HG03460 (cell line): Measurements from ENCODE around the gene POMC.
"Not testable (repeated sequence)": the region's sequence is repeated elsewhere in the genome, so short reads cannot be mapped to it uniquely, and the experiment has no call there.

ENCODE experiments used
- ATAC-seq: cut with Tn5 transposase; IDR thresholded peaks from one replicate; pipeline ENCODE4 v1.9.1; 2021; ENCODE audit not compliant: unreplicated experiment

The POMC gene

DNA sequence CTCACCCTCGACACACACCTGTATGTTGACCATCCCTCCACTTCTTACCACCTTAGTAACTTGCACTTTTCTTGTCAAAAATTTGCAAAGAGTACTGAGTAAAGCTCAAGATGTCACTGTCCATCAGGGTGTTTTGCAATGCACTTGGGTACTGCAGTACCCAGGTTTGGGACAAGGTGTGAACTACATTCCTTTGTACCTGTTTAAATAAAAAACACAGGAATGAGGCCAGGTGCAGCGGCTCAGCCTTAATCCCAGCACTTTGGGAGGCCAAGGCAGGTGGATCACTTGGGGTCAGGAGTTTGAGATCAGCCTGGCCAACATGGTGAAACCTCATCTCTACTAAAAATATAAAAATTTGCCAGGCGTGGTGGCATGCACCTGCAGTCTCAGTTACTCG is 27.8 kb downstream of the POMC start:
- ATAC-seq: not testable (repeated sequence)

DNA sequence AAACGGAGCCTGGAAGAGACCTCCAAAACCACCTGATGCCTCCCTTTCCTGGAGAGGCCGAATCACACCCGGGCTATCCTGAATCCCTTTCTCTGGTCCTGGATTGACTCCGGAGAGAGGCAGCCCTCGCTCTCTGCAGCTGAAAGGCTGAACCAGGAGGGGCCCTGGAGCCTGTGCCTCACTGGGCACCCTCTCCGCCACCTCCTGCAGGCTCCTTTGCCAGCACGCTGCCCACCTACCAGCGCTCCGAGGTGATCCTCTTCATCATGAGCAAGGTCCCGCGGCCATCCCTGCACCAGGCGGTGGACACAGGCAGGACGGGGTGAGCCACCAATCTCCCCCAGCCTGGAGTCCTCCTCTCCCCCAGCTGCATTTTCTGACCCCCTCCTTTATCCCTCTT is 35.7 kb downstream of the POMC start:
- ATAC-seq: no peak

DNA sequence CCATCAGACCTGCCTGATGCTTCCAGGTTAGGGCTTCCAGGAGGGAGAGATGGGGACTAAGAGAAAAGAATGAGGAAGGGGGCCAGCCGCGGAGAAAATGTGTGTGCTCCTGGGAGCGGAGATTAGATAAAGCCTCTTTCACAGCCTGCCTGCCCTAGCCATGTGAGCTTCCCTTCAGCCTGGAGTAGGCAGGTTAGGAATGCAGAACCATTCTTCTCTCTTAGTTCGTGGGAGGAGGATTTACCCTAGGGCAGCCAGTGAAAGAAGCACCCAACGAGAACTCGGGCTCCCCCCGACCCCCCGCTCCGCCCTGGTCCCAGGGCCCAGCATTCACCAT is 36.1 kb downstream of the POMC start:
- no peak for ATAC-seq

DNA sequence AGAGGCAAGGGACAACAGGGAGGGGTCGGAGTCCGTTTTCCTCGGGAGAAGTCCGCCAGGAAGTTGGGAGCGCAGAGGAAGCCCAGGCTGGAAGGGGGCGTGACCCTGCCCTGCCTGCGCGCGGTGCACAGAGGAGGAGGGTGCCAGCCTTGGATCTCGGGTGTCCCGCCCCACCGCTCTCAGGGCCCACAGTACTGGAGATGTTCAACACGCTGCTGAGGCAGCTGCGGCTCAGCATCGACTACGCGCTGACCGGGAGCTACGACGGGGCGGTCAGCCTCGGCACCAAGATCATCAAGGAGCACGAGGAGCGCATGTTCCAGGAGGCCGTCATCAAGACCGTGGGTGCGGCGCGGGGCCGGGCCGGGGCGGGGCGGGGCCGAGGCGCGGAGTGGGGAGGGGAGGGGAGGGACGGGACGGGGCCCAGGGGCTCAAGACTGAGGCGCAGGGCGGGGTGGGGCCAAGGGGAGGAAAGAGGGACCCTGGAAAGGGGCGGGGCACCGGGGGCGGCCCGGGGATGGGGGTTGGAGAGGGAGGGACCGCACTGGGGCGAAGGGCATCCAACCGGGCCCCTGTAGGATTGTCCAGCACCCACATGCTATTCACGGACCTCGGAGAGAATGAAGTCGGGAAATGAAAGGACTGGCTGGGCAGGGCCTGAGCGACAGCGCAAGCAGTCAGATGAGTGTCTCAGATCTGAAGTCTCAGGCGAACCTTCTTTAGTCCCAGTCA is 36.6 kb downstream of the POMC start:
- no peak for ATAC-seq

DNA sequence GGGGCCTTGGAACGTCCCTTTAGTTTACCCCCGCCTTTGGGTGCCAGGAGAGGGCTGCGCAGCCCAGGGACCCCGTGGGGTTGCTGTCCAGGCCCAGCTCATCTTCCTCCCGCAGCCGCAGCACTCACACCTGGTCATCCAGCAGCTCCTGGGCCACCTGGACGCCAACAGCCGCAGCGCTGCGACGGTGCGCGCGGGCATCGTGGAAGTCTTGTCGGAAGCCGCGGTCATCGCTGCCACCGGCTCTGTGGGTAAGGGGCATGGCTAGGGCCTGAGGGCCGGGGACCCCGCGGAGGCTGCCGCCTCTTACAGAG is 37.2 kb downstream of the POMC start:
- no peak for ATAC-seq

DNA sequence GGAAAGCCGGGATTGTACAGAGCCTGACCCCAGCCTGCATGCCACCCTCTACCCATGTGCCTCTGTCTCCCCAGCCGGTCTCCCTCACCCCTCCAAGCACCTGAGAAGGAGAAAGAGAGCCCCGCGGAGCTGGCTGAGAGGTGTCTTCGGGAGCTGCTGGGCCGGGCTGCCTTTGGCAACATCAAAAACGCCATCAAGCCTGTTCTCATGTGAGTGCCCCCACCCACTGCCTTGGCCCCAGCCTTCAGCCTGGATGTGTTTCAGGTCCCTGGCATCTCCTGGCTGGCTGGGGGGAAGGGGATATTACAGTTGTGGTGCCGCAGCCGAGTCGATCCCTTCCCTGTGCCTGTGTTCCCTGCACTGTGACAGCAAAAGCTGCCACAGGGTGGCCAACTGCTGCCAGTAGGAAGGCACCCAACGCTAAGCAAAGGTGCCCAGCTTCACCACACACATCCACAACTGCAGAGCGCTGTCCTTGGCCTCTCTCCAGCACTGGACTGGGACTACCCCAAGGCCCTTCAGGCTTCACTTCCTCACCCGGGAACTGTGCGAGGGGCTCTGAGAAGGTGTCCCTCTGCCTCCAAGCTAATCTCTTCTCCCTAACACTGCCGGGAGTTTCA is 38.4 kb downstream of the POMC start:
- no peak for ATAC-seq

DNA sequence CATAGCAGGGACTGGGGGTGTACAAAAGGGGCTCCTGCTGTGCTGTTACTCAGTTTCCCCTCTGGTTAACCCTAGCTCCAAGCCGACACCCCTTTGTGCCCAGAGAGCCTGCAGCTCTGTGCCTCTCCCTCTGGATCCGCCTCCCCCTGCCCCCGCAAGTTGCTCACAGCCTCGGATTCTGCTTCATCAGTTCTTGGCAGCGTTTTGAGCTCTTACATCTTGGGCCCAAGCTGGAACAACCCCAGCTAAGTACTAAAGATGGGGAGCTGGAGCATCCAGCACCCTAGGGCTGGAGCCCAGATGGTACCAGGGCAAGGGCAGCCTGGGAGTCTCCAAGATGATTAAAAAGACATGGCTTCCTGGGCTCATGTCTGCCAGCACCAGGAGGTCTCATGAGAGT is 40.7 kb downstream of the POMC start:
- no peak for ATAC-seq

DNA sequence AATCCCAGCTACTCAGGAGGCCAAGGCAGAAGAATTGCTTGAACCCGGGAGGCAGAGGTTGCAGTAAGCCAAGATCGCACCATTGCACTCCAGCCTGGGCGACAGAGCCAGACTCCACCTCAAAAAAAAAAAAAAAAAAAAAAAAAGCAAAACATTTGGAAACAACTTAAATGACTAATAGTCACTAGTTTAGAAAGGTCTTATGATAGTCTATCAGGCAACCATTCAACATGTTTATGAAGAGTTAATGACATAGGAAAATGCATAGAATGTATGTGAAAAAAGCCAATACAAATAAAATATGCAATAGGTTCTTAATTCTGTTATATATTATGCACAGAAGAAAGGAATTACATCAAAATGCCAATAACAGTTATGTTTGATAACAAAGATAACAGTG is 41.3 kb downstream of the POMC start:
- ATAC-seq: not testable (repeated sequence)

DNA sequence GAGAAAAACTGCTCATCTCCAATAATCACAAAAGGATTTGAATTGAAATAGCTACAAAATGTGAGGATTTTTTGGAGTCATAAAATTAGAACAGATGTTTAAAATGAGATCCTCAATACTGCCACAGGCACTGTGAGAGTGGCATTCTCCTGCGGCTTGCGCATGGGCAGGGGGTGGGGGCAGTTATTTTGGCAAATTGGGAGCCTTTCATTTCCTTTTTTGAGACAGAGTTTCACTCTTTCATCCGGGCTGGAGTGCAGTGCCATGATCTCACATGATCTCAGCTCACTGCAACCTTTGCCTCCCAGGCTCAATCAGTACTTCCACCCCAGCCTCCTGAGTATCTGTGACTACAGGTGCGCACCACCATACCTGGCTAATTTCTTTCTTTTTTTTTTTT is 42.4 kb downstream of the POMC start:
- no peak for ATAC-seq

DNA sequence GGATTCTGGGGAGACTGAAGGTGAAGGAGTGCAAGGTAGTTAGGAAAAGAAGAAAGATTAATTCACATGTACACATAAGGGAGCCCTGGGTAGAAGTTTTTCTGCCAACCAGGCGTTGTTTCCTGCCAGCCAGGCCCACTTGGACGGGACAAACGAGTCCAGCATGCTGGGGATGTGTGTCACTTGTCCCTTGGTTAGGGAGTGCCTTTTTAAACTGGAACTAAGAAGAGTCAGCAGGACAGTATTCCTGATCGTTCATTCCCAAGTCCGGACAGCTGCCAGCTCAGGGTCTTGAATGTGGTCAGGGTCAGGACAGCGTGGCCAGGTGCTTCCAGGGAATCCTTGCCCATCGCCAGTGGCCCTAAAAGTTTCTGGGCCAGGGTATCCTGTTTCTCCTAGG is 43.2 kb downstream of the POMC start:
- no peak for ATAC-seq

DNA sequence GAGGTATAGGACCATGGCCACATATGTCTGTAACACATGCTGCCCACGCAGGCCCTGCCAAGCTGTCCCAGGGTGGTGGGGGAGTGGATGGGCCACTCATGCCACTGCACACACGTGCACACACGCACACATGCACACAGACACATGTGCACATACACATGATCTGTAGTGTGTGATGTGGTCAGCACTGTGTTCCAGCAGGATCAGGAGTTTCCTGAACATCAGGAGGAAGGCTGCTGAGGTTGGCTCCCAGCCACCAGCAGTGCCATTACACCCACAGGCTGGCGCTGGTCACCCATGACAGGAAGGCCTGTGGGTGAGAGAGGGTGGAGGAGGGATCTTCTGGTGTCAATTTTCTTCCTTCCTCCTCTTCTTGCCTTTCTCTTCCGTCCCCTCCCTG is 44.7 kb downstream of the POMC start:
- no peak for ATAC-seq

DNA sequence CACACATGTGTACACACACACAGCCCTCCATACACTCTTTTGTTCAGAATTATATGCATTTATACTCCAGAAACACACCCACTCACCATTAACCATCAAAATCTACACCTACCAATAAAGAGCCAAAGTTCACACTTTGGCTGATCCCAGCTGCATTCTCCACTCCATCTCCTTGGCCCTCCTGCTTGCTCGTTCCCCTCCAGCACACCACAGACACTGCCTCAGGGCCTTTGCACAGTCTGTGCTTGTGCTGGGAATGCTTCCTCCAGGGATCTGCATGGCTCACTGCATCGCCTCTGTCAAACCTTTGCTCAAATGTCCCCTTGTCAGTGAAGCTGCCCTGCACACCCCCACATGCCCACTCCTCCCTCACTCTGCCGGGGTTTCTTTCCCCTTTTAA is 46.0 kb downstream of the POMC start:
- no peak for ATAC-seq

DNA sequence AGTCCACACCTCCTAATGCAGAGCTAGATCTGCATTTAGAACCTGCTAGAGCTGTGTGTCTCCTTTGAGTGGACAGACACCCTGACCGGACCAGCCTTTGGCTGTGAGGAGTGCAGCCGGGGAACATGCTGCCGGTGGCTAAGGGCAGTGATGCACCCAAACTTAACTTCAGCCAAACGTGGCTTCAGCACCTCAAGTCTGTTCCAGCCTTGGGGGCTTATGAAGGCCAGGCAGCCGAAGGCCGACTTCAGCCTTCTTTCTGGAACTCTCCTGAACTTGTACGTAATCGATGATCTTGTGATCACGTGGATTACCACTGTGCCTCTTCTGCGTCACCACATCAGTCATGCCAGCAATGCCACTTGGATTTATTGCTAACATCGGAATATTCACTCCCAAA is 49.1 kb downstream of the POMC start:
- ATAC-seq: no peak

DNA sequence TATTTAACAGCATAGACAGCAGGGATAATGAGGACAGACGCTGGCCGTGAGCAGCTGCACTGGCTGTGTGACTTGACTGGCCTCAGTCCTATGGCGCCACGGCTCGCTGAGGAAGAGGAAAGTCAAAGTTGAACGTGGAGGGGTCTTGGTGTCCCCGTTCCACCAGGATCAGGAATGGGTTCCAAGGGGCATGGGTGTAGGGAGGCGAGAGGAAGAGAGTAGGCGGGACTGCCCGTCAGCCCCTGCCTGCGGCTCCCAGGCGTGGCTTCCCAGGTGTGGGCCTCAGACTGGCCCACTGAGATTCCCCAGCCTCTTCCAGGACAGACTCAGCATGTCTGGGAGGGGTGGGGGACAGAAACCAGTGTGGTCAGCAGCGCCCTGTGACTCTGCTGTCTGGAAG is 51.4 kb downstream of the POMC start:
- no peak for ATAC-seq

DNA sequence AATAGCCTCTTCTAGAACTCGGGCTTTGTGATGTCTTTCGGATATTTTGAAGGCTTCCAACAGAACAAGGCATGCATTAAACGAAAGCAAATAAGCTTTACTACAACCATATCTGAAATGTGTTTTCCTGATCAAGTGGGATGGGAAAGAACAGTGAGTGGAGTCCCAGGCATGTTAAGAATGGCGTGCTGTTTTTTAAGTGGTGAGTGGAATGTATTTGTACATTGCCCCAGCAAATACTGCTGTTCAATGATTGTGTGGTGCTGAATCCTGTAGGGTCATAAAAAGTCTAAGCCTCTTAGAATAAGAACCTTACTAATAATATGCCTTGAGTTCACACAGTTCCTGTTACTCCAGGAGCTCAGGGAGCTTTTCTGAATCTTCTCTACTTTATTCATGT is 52.5 kb downstream of the POMC start:
- no peak for ATAC-seq

DNA sequence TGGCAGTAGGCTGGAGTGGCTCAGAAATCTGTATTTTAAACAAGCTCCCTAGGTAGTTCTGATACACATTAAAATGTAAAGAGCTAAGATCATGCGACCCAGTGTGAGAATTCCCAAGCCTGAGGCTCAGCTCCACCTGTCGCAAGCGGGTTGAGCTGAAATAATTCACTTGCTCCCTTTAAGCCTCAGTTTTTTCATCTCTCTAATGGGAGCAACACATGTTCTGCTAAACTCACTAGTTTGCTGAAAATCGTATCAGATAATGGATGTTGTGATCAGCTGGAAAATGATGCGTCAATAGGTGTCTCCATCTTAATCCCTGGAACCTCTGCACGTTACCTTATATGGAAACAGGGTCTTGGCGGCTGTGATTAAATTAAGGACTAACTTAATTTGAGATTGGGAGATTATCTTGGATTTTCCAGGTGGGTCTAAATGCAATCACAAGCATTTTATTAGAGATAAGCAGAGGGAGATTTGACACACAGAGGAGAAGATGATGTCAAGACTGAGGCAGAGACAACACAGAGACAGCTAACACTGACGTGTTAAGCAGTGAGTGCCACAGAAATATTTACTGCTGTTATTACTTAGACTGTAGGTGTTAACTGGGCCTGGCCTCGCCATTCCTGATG is 53.0 kb downstream of the POMC start:
- no peak for ATAC-seq

DNA sequence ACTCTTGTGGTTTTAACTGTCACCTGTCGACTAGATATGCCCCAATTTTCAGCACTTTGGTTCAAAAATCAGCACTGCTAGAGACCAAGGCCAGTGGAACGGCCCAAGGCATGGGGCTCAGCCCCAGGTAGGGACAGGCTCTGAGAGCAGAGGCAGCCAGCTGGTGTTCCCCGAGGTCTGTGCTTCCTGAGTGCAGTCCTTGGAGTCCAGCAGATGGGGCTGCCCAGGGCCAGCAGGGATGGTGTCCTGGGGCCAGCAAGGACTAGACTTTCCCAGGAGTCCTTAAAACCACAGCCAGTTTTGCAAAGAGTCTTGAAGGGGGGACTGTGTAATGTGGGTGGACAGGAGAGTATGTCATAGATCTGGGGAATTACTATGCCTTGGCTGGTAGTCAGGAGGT is 56.3 kb downstream of the POMC start:
- ATAC-seq: no peak
